Activated CD4-positive, alpha-beta T cell treated with anti-CD3 and anti-CD28 coated beads, Interleukin-2, amount 50 U/mL, for 1 hour (primary cell): ENCODE results near the gene KLHL26.

Source experiments
- DNase-seq: peaks from one replicate; pipeline ENCODE4 v3.0.0-alpha.2; 2020

KLHL26 gene

DNA sequence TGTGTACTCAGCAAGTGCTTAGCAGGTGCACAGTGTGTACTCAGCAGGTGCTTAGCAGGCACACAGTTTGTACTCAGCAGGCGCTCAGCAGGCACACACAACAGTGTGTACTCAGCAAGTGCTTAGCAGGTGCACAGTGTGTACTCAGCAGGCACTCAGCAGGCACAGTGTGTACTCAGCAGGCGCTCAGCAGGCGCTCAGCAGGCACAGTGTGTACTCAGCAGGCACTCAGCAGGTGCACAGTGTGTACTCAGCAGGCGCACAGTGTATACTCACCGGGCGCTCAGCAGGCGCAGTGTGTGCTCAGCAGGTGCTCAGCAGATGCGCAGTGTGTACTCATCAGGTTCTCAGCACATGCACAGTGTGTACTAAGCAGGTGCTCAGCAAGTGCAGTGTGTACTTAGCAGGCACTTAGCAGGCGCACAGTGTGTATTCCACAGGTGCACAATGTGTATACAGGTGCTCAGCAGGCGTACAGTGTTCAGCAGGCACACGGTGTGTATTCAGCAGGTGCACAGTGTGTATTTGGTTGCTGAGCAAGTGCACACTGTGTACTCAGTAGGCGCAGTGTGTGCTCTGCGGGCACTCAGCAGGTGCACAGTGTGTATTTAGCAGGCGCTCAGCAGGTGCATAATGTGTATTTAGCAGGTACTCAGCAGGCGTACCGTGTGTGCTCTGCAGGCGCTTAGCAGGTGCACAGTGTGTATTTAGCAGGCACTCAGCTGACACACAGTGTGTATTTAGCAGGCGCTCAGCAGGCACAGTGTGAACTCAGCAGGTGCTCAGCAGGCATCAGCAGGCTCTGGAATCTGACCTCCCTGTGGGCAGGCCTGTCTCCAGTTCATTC lies 61.7 kb downstream of the KLHL26 start:
- DNase-seq, result no peak

DNA sequence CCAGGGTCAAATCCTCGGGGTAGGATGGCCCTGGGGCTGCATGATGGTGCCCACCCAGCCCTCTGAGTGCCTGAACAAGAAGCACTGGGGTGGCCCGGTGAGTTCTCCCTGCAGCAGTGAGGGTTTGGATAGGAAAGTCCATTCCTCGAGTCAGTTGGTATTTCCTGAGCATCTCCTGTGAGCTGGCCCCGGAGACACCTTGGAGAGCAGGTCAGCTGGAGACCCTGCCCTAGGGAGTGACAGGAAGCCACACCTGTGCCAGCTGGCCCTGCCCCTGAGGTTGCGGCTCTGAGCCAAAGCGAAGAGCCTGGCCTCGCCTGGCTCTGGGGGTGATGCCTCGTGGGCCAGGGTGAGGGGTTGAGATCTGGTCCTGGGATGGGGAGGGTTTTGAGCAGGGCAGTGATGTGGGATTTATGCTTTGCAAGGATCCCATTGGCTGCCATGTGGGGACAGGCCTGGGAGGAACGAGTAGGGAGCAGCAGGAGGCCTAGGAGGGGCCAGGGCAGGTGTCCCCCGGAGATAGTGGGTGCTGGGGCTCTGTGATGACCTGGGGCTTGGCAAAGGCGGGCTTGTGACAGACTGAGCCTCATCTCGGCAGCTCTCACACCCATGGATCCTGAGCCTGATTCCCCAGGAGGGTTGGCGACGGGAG lies 62.7 kb downstream of the KLHL26 start:
- no peak for DNase-seq

GRCh38 chr19:18700501-18701249 lies 63.8 kb downstream of the KLHL26 start:
- peak; percentile 66 for DNase-seq

DNA sequence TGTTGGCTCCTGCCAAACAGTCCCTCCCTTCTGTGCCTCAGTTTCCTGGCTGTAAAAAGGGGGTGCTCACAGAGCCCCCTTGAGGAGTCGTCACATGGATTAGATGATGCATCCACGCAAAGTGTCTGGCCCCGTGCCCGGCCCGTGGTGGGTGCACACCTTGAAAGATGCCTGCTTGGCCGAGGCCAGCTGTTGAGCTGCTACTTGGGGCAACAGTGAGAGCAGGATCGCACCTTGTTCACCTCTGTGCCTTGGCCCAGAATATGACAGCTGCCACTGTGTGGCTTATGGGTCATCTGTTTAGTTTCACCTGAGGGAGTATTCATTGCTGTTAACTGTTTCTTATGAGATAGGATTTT lies 64.4 kb downstream of the KLHL26 start:
- DNase-seq, result no peak

GRCh38 chr19:18704054-18704453 lies 67.2 kb downstream of the KLHL26 start:
- no peak for DNase-seq

DNA sequence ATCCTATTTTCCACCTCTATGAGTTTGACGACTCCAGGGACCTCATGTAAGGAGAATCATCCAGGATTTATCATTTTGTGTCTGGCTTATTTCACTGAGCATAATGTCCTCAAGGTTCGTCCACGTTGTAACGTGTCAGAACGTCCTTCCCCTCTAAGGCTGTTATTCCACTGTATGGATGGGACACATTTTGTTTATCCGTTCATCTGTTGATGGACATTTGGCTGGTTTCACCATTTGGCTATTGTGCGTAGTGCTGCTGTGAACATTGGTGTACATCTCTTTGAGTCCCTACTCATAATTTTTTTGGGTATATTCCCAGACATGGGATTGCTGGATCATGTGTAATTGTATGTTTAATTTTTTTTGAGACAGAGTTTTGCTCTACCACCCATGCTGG lies 68.1 kb downstream of the KLHL26 start:
- no peak for DNase-seq

GRCh38 chr19:18708452-18709231 lies 71.8 kb downstream of the KLHL26 start:
- no peak for DNase-seq

DNA sequence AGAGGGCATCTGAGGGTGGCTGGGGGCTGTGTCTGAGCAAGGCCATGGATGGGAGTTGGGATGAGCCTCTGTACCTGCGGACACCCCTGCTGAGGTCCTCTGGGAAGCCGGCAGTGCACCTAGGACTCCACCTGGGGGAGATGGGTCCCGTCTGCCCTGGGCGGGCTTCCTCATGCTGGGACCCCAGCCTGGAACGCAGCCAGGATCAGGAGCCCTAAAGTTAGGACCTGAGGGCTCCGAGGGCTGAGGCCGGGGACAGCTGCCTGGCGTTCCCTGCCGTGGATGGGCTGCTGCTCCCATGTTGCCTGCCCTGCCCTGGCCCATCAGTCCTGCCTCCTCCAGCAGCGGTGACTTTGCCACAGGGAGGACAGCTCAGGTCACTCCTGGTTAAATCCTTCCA lies 72.7 kb downstream of the KLHL26 start:
- DNase-seq, result no peak

- DNase-seq, result no peak
Measured at GRCh38 chr19:18710186-18710585, 73.4 kb downstream of the KLHL26 start.

DNA sequence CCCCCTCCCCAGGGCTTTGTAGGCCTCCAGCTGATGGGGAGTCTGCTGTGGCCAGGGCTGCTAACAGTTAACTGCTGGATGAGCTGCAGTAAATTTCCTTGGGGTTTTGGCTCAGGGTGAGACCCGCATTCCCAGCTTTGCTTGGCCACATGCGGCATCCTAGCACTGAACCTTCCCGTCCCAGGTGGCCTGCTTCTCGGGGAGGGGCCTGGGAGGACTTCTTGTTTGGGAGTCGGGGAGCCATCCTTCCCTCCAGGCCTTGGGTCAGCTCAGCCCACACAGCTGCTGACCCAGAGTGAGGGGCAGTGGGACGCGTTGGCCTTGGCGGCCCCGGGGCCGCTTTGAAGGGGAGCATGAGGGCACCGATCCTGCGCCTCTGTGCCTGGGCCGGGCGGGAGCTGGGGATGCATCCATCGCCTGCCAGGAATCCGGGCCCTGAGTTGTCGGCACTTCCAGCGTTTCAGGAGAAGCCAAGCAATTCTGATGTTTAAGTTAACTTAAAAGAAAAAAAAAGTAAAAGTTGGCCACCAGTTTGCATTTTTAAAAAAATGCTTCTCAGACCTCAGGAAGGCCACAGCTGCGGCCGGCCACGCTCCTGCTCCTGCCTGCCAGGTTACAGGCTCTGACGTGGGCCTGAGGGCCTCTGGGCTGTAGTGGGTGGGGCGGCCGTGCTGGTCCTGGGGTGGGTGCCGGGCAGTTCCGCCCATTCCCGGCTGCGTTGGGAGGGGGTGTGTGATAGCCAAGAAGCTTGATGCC lies 74.3 kb downstream of the KLHL26 start:
- DNase-seq, result no peak

DNA sequence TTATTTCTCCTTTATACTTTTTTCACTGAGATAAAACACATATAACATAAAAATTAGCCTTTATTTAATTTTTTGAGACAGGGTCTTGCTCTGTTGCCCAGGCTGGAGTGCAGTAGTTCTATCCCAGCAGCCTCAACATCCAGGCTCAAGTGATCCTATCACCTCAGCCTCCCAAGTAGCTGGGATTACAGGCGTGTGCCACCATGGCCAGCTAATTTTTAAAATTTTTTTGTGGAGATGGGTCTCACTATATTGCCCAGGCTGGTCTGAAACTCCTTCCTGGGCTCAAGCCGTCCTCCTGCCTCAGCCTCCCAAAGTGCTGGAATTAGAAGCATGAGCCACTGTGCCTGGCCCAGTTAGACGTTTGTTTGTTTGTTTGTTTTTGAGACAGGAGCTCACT lies 75.1 kb downstream of the KLHL26 start:
- no peak for DNase-seq

DNA sequence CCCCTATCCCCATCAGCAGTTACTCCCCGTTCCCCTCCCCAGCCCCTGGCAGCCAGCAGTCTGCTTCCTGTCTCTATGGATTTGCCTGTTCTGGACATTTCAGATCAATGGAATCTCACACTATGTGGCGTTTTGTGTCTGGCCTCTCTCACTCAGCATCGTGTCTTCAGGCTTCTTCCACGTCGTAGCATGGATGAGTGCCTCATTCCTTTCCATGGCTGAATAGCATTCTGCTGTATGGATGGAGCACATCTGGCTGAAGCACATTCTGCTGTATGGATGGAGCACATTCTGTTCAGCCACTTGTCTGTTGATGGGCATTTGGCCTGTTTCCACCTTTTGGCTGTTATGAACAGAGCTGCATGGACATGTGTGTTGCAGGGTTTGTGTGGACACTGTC lies 76.2 kb downstream of the KLHL26 start:
- DNase-seq, result no peak

- DNase-seq, result no peak
Measured at GRCh38 chr19:18713550-18714117, 76.8 kb downstream of the KLHL26 start.

GRCh38 chr19:18715416-18715815 lies 78.6 kb downstream of the KLHL26 start:
- no peak for DNase-seq

- no peak for DNase-seq
Measured at GRCh38 chr19:18716857-18717256, 80.0 kb downstream of the KLHL26 start.

GRCh38 chr19:18717601-18718000 lies 80.8 kb downstream of the KLHL26 start:
- DNase-seq, result no peak

DNA sequence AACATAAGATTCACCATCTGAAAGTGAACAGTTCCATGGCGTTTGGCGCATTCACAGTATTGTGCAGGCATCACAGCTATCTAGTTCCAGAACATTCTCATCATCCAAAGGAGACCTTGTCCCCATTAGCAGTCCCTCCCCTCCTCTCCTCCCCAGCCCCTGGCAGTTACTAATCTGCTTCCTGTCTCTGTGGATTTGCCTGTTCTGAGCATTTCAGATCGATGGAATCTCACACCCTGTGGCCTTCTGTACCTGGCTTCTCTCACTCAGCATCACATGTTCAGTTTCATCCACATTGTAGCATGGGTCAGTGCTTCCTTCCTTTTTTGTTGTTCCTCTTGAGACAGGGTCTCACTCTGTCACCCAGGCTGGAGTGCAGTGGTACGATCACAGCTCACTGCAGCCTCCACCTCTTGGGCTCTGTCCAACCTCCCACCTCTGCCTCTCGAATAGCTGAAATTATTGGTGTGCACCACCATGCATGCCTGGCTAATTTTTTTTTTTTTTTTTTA lies 81.2 kb downstream of the KLHL26 start:
- no peak for DNase-seq

GRCh38 chr19:18718846-18719458 lies 82.1 kb downstream of the KLHL26 start:
- no peak for DNase-seq

DNA sequence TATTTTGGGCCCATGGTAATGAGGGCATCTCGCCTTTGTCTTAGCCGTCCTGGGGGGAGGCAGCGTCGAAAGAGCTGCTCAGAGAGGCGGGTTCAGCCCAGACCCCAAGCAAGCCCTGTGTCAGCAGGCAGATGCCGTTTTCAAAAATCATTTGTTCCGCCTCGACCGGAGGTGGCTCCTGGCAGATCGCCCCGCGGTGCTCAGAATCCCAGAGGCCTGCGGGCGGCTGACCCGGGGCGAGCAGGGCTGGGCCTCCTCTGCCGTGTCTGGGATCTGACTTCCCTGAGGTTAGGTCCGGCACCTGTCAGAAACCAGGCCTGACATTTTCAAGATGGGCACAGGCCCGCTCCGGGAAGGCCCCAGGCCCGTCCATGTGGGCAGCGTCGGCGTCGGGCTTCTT lies 82.7 kb downstream of the KLHL26 start:
- no peak for DNase-seq
